ENCODE results near the gene DSPP. TPM values are rescaled to one million over a fixed set of nuclear protein-coding genes. Genes with fewer than 3 reads are reported as not detected.

Gene DSPP
- total RNA-seq, 1 donor from 2014 or later = not detected

DNA sequence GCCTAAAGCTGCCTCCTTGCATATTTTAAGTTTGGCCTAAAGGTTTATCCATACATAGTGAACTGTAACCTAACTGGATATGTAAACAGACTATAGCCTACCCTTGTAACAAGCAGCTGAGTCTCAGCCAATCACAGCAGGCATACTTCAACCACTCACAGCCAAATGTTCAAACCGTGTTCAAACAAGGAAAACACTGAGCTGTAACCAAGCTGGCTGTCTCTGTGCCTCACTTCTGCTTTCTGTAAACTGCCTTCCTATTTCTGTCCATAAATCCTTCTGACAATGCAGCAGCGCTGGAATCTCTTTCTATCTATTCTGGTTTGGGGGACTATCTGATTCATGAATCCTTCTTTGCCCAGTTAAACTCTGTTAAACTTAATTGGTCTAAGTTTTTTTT, 16.4 kb downstream of the DSPP start:
- no peak for DNase-seq (ENCODE audit: extremely low read depth, low read depth, low spot score)

DNA sequence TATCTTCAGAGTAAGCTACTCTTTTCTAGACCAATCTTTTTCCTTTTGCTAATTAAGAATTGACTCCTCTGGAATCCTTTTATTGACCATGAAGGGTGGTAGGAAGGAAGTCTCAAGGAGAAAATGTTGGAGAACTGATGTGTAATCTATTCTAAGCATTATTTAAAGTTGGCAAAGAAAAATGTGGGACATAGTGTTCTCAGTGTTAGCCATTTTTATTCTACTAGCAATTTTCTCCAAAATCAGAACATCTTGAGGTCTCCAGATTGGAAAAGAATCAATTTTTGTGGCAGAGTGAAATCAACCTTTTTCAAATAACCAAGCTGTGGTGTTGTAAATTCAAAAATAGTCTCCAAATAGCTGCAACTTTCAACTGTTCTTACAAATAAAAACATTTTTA, 23.3 kb downstream of the DSPP start:
- no peak for DNase-seq (ENCODE audit: extremely low read depth, low read depth, low spot score)

DNA sequence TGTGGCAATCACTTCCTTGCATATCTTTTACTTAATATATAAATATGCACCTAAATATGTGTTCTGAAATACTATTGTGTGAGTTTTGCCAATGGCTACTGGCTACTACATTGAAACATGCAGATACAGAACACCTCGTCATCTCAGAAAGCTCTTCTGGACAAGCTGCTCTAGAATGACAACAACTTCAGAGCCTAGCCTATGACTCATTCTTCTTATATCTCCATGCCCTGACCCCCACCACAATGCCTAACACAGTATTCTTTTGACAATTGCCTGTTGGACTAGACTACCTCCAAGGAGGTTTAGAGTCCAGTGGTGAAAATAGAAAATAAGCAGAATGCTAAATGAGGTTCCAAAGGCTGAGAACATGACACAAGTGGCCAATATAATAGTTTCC, 24.1 kb downstream of the DSPP start:
- DNase-seq (ENCODE audit: extremely low read depth, low read depth, low spot score) = no peak

DNA sequence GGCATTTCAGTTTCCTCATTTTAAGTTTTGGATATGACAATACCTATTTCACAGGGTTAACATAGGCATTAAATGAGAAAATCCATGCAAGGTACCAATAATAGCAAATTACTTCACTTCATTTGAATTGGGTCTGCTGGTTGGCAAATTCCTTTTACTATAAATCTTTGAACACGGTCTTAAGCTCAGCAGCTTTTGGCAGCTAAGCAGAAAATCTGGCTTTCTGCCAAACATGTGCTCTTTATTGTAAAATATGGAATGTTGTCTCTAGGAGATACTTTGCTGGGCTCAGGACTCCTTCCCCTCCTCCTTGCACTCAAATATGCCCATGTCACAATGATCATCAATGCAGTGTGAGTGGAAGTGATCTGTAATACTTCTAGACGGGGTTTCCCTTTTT, 24.9 kb downstream of the DSPP start:
- peak; percentile 27 for DNase-seq (ENCODE audit: extremely low read depth, low read depth, low spot score)

DNA sequence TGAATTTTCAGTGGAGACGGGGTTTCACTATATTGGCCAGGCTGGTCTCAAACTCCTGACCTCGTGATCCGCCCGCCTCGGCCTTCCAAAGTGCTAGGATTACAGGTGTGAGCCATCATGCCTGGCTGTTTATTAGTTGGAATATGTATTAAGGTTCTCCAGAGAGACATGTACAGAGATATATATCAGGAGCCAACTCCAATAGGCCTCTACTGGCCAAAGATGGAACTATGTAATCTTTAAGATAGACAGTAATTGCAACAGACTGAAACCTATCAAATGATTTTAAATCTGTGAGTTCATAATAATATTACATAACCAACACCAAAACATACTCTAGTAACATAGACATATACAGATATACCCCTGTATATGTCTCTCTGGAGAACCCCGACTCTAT, 36.0 kb downstream of the DSPP start:
- DNase-seq (ENCODE audit: extremely low read depth, low read depth, low spot score) = no peak

DNA sequence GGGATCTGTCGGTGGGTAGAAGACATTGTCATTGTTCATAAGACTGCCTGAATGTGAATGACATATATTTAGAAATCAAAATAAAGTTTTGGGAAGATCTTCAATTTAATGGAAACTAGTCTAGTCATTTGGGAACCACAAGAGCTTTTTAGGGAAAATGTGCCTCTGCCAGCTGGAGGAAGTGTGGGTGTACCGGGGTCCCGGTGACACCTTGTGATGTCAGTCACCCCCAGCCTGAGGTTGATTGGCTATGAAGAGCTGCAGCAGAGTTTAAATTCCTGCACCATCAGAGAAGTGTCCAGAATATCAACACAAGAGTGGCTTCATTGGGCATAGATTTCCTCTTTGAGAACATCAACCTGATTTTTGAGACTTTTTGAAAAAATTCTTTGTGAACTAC, 41.7 kb downstream of the DSPP start, which contains the start of gene DMP1:
Gene DMP1 (plus strand): TSS at position 301 of the 400 bp plus-strand sequence. CDS start 6,213 bp downstream, outside the sequence.
- DNase-seq (ENCODE audit: extremely low read depth, low read depth, low spot score) = no peak

DNA sequence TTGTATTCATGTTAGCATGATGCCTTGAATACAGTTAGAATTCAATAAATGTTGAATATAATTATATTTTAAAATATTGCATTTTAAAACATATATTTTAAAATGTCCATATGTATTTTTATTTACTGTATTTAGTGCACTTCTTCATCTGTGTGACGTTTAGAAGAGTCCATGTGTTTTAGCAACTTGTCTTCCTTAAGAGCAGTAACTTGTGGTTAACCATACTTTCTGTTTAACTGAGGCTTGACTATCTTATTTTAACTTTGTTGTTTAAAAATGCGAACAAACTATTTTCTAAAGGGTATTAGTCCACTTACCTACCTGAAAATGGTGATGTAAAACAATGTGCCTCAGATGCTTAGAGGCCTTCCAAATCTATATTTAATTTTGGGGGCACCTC, 42.6 kb downstream of the DSPP start:
- no peak for DNase-seq (ENCODE audit: extremely low read depth, low read depth, low spot score)

DNA sequence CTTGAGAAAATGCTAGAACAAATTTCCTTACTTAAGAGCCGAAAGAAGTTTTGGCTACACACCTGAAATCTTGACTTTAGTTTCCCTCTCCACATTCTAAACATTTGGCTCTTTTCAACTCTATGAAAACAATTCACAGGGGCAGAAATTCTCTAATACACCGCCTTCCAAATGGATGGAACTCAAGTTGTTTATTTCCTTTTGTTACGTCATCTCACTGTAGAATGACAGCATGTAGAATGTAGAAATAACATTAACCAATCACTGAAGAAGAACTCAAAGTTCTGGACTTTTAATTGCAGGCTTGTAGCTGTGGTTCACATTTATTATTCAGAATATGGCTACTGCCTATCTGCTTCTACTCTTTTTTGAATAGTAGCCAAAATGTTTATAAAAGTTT, 43.6 kb downstream of the DSPP start:
- no peak for DNase-seq (ENCODE audit: extremely low read depth, low read depth, low spot score)

DNA sequence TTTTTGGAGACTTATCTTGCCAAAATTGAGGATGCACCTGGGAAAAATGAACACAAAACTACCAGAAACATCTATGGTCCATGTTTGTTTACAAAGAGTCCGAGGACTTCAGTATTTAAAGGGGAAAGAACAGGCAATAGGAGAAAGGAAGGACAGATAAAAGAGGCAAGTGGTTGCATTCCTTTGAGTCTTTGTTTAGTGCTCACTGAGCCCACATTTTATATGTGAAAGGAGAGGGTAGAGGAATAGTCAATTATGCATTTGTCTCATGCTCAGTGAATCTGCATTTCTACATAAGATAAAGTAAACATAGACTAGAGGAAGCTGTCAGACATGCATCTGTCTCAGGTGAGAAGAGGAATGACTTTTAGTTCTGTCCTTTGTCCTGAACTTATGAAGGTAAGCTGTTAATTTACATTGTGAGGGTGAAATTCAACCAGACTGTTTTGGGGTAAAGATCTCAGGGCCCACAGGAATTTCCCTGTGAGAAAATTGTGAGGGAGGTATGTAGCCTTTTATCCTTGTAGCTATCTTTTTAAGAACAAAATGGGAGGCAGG, 46.2 kb downstream of the DSPP start:
- no peak for DNase-seq (ENCODE audit: extremely low read depth, low read depth, low spot score)

DNA sequence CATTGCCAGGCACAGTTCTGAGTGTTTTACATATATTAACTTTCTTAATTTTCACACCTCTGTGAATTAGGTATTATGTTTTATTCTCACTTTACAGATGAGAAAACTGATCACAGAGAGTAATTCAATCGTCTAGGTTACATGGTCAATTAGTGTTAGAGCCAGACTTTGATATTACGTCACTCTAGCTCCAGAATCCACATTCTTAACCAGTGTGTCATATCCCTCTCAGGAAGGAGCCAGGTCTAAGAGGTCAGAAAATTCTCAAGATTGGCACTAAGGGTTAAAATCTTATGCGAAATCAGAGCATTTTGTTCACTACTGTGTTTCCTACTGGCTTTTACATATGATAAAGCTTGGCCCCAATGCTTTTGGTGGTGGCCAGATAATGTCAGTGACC, 49.2 kb downstream of the DSPP start:
- peak; percentile 92 for DNase-seq (ENCODE audit: extremely low read depth, low read depth, low spot score)

DNA sequence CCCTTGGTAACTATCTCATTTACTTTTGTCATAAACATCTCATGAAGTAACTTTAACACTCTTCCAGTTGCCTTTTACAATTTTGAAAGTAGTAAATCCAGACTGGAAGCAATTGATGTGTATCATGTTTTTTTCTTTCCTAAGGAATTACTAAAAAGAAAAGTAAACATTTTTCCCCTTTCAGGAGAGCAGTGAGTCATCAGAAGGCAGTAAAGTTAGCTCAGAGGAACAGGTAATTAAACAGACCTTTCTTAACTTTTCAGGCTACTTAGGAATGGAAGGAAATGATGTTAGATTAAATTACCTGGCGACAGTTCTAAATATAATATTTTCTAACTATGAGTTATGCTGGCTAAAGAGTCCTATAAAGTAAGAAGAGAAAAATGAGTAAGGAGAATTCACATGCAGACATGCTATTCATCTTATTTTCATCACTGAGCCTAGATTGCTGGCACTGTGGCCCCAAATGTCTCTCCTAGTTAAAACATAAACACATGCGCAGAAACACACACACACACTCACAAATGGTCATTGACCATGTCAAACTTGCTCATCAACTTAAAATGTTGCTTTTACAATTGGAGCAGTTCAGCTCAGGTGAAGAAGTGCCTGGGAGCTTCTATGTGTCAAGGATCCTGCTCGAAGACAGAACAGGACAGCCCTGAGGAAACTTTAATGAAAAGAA, 51.1 kb downstream of the DSPP start:
- DNase-seq (ENCODE audit: extremely low read depth, low read depth, low spot score) = no peak

DNA sequence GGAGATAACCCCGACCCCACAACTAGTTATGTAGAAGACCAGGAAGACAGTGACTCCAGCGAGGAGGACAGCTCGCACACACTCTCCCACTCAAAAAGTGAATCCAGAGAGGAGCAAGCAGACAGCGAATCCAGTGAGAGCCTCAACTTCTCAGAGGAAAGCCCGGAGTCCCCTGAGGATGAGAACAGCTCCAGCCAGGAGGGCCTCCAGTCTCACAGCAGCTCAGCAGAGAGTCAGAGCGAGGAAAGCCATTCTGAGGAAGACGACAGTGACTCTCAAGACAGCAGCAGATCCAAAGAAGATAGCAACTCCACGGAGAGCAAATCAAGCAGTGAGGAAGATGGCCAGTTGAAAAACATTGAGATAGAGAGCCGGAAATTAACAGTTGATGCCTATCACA, 54.5 kb downstream of the DSPP start:
- no peak for DNase-seq (ENCODE audit: extremely low read depth, low read depth, low spot score)

Other genes with a start within 250 kb of the DSPP start
- gene HSD17B11, start 217.3 kb upstream of the DSPP start, total RNA-seq = 22.9 and 23.2 TPM in 2 replicates
- 17.4 and 20.8 TPM in 2 replicates for gene NUDT9, start 186.0 kb upstream of the DSPP start, total RNA-seq
- 0.41 TPM in 1 of 2 replicates, not detected in the other for gene SPARCL1, start 79.2 kb upstream of the DSPP start, total RNA-seq
- not detected in 2 replicates for gene DMP1, start 41.8 kb downstream of the DSPP start, total RNA-seq
- gene IBSP, start 191.0 kb downstream of the DSPP start, total RNA-seq = not detected in 2 replicates
- not detected in 2 replicates for gene MEPE, start 224.4 kb downstream of the DSPP start, total RNA-seq